GM12892 (cell line): ENCODE results near the gene ICAM3.
A peak's percentile ranks its signal among the peaks of the same experiment; 100 is the strongest.

Experiments
- DNase-seq: peaks from one replicate; pipeline ENCODE4 v3.0.0; 2011; ENCODE audit not compliant: insufficient read length
- FAIRE-seq: peaks from 2 replicates; lab custom pipeline; 2011; peaks lifted over from hg19 to GRCh38; lab: Jason Lieb, UNC
- POLR2A ChIP-seq: IDR thresholded peaks from 2 replicates; pipeline ENCODE4 v1.6.1; 2011; ENCODE audit warnings: low read depth, low read length, control low read depth
- POLR2AphosphoS5 ChIP-seq: IDR thresholded peaks from 2 replicates; pipeline ENCODE4 v1.6.1; 2011; ENCODE audit warnings: low read depth, low read length, control low read depth
- TAF1 ChIP-seq: IDR thresholded peaks from 2 replicates; pipeline ENCODE4 v1.6.1; 2011; ENCODE audit warnings: low read depth, mild to moderate bottlenecking, control low read depth, low read length, borderline replicate concordance

ICAM3 gene

DNA sequence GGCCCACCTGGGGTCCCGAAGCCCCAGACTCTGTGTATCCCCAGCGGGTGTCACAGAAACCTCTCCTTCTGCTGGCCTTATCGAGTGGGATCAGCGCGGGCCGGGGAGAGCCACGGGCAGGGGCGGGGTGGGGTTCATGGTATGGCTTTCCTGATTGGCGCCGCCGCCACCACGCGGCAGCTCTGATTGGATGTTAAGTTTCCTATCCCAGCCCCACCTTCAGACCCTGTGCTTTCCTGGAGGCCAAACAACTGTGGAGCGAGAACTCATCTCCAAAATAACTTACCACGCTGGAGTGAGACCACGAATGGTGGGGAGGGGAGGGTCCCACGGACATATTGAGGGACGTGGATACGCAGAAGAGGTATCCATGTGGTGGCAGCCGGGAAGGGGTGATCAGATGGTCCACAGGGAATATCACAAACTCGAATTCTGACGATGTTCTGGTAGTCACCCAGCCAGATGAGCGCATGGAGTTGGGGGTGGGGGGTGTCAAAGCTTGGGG is 50.7 kb downstream of the ICAM3 start:
- TF ChIP-seq POLR2A (no peak), TAF1 (no peak), POLR2AphosphoS5 (no peak)
- DNase-seq (no peak), FAIRE-seq (peak; percentile 89)

DNA sequence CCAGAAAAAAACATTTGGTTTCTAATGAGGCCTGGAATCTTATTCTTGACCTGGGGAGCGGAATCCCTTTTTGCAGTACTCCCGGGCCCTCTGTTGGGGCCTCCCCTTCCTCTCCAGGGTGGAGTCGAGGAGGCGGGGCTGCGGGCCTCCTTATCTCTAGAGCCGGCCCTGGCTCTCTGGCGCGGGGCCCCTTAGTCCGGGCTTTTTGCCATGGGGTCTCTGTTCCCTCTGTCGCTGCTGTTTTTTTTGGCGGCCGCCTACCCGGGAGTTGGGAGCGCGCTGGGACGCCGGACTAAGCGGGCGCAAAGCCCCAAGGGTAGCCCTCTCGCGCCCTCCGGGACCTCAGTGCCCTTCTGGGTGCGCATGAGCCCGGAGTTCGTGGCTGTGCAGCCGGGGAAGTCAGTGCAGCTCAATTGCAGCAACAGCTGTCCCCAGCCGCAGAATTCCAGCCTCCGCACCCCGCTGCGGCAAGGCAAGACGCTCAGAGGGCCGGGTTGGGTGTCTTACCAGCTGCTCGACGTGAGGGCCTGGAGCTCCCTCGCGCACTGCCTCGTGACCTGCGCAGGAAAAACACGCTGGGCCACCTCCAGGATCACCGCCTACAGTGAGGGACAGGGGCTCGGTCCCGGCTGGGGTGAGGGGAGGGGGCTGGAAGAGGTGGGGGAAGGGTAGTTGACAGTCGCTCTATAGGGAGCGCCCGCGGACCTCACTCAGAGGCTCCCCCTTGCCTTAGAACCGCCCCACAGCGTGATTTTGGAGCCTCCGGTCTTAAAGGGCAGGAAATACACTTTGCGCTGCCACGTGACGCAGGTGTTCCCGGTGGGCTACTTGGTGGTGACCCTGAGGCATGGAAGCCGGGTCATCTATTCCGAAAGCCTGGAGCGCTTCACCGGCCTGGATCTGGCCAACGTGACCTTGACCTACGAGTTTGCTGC is 52.4 kb downstream of the ICAM3 start, which contains the start of gene ICAM4:
Gene ICAM4 (plus strand): TSS at position 153 of the 935 bp plus-strand sequence. CDS start 58 bp downstream, at position 211.
- peak; percentile 21 for FAIRE-seq
- TF ChIP-seq TAF1 (no peak), POLR2AphosphoS5 (peak; percentile 47; the same call in 1 of the 2 replicates), POLR2A (no peak)
- no peak for DNase-seq

DNA sequence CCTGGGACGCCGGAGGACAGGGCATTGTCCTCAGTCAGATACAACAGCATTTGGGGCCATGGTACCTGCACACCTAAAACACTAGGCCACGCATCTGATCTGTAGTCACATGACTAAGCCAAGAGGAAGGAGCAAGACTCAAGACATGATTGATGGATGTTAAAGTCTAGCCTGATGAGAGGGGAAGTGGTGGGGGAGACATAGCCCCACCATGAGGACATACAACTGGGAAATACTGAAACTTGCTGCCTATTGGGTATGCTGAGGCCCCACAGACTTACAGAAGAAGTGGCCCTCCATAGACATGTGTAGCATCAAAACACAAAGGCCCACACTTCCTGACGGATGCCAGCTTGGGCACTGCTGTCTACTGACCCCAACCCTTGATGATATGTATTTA is 54.0 kb downstream of the ICAM3 start:
- peak; percentile 42; the same call in 1 of the 2 replicates for TF ChIP-seq POLR2AphosphoS5
- no peak for TF ChIP-seq POLR2A
- TF ChIP-seq TAF1 = no peak
- FAIRE-seq (no peak), DNase-seq (no peak)

DNA sequence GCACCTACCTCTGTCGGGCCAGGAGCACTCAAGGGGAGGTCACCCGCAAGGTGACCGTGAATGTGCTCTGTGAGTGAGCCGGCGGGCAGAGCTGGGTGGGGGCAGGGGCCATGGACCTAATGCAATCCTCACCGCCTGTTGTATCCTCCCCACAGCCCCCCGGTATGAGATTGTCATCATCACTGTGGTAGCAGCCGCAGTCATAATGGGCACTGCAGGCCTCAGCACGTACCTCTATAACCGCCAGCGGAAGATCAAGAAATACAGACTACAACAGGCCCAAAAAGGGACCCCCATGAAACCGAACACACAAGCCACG is 54.5 kb downstream of the ICAM3 start:
- no peak for FAIRE-seq
- TF ChIP-seq TAF1 (no peak), POLR2AphosphoS5 (no peak), POLR2A (no peak)
- no peak for DNase-seq

DNA sequence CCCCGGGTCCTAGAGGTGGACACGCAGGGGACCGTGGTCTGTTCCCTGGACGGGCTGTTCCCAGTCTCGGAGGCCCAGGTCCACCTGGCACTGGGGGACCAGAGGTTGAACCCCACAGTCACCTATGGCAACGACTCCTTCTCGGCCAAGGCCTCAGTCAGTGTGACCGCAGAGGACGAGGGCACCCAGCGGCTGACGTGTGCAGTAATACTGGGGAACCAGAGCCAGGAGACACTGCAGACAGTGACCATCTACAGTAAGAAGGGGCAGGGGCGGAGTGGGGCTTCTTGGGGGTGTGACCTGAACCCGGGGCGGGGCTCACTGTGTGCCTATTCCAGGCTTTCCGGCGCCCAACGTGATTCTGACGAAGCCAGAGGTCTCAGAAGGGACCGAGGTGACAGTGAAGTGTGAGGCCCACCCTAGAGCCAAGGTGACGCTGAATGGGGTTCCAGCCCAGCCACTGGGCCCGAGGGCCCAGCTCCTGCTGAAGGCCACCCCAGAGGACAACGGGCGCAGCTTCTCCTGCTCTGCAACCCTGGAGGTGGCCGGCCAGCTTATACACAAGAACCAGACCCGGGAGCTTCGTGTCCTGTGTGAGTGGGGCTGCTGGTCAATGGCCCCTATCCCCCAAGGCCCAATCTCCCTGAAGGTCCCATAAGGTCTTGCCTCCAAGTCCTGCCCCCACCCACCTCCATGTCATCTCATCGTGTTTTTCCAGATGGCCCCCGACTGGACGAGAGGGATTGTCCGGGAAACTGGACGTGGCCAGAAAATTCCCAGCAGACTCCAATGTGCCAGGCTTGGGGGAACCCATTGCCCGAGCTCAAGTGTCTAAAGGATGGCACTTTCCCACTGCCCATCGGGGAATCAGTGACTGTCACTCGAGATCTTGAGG is 55.1 kb downstream of the ICAM3 start:
- TF ChIP-seq POLR2AphosphoS5 (no peak), POLR2A (no peak), TAF1 (no peak)
- FAIRE-seq (no peak), DNase-seq (no peak)
